Nephron progenitor cell (in vitro differentiated cells): ENCODE results near the gene ITPK1.

ENCODE experiments used
- DNase-seq: peaks from one replicate; pipeline ENCODE4 v3.0.0; 2021
- H3K27ac Mint-ChIP-seq: 2 replicates; pipeline ENCODE4 v1.8.0; 2021; ENCODE audit warnings: mild to moderate bottlenecking, moderate library complexity, mixed read lengths
- H3K27me3 Mint-ChIP-seq: 2 replicates; pipeline ENCODE4 v1.8.0; 2021; ENCODE audit warnings: mild to moderate bottlenecking, low read depth, mixed read lengths; ENCODE audit not compliant: poor library complexity
- H3K36me3 Mint-ChIP-seq: 2 replicates; pipeline ENCODE4 v1.8.0; 2021; ENCODE audit warnings: low read depth, mixed read lengths
- H3K4me1 Mint-ChIP-seq: 2 replicates; pipeline ENCODE4 v1.8.0; 2021; ENCODE audit warnings: mixed read lengths
- H3K4me3 Mint-ChIP-seq: 2 replicates; pipeline ENCODE4 v1.8.0; 2021; ENCODE audit warnings: mild to moderate bottlenecking, moderate library complexity, mixed read lengths
- H3K9me3 Mint-ChIP-seq: 2 replicates; pipeline ENCODE4 v1.8.0; 2021; ENCODE audit warnings: mild to moderate bottlenecking, moderate library complexity, mixed read lengths
- TF ChIP-seq, protein P1 (sequence below): fragments of 200-600 bp; sonication (generic); IDR thresholded peaks from 2 replicates; pipeline ENCODE4 v1.5.0; 2021; ENCODE audit warnings: antibody characterized with exemption

The ITPK1 gene

DNA sequence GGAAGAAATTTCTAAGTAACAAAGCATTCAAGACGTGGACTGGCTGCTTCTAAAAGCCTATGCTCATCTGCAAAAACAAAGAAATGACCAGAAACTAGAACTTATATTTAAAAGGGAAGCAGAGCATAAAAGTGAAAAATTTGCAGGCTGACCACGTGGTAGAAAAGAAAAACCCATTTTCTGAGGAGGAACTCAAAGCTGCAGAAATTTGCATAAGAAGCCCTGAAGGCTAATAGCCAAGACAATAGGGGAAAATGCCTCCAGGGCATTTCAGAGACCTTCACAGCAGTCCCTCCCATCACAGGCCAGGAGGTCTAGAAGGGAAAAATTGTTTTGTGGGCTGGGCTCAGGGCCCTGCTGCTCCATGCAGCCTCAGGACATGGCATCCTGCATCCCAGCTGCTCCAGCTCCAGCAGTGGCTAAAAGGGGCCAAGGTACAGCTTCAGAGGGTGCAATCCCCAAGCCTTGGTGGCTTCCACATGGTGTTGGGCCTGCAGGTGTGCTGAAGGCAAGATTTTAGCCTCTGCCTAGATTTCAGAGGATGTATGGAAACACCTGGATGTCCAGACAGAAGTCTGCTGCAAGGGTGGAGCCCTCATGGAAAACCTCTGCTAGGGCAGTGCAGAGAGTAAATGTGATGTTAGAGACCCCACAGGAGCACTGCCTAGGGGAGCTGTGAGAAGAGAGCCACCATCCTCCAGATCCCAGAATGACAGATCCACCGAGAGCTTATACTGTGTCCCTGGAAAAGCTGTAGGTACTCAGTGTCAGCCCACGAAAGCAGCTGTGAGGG is 137.3 kb downstream of the ITPK1 start:
- Mint-ChIP-seq H3K27ac (no peak overlapping the region), H3K9me3 (peaks cover 55% of the 10 kb centered on the region), H3K4me3 (no peak overlapping the region), H3K36me3 (peaks cover 47% of the 10 kb centered on the region), H3K27me3 (peaks cover 11% of the 10 kb centered on the region), H3K4me1 (peaks cover 10% of the 10 kb centered on the region)
- no peak for DNase-seq
- TF ChIP-seq, protein P1, sequence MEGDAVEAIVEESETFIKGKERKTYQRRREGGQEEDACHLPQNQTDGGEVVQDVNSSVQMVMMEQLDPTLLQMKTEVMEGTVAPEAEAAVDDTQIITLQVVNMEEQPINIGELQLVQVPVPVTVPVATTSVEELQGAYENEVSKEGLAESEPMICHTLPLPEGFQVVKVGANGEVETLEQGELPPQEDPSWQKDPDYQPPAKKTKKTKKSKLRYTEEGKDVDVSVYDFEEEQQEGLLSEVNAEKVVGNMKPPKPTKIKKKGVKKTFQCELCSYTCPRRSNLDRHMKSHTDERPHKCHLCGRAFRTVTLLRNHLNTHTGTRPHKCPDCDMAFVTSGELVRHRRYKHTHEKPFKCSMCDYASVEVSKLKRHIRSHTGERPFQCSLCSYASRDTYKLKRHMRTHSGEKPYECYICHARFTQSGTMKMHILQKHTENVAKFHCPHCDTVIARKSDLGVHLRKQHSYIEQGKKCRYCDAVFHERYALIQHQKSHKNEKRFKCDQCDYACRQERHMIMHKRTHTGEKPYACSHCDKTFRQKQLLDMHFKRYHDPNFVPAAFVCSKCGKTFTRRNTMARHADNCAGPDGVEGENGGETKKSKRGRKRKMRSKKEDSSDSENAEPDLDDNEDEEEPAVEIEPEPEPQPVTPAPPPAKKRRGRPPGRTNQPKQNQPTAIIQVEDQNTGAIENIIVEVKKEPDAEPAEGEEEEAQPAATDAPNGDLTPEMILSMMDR, result no peak

DNA sequence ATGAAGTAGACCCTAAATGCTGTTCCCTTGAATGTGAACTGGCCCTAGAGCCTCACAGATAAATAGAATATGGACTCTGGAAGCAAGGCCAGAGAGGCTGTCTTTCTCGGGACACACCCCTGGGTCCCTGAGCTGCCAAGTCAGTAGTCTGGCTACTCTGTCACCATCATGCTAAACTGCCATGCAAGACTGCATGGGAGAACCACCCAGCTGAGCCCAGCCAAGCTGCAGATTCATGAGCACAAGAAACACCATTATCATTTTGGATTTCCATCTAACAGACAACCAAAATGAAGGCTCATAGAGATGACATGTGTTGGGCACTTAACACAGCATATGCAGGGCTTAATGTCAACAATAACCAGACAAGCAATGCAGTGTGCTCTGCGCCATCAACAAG is 139.5 kb downstream of the ITPK1 start:
- peaks cover 4% of the 10 kb centered on the region for H3K4me1 Mint-ChIP-seq
- peaks cover 9% of the 10 kb centered on the region for H3K27me3 Mint-ChIP-seq
- peaks cover 42% of the 10 kb centered on the region for H3K36me3 Mint-ChIP-seq
- H3K27ac Mint-ChIP-seq, result no peak overlapping the region
- peaks cover 59% of the 10 kb centered on the region for H3K9me3 Mint-ChIP-seq
- no peak for DNase-seq
- TF ChIP-seq, protein P1, result no peak
- H3K4me3 Mint-ChIP-seq, result no peak overlapping the region

DNA sequence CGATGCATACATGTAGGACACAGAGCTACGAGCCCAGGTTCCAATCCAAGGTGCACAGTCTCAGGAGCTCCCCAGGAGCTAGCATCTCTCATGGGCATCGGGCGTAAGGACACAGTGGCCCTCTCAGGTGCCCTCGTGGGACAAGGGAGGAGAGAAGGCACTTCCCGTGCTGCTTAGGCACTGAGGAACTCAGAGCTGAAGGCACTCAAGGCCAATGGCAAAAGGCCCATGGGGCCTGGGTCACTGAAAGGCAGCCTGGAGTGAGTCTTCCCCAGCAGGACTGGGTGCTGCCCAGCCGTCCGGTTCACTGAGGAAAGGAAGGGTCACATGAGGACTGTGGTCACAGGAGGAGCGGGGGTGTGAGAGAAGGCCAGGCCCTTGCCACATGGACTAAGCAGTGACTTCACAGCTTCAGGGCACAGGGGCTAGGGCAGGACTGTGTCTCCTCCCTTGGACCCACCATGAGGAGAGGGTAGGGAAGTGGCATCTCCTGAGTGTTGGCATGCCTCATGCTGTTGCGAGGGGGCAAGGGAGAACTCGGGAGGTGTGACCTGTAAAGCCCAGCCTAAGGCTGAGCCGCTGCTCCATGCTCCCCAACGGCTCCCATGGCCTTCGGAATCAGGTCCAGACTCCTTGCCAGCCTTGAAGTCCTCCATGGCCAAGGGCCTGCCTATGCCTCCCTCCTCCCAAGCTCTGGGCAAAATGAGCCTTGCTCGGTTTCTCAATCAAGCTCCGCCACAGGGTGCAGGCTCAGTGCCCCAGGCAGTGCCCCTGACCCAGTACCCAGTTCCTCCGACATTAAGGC is 141.0 kb downstream of the ITPK1 start:
- Mint-ChIP-seq H3K27ac (no peak overlapping the region), H3K27me3 (peaks cover 8% of the 10 kb centered on the region), H3K36me3 (peaks cover 36% of the 10 kb centered on the region), H3K4me3 (no peak overlapping the region), H3K9me3 (peaks cover 44% of the 10 kb centered on the region), H3K4me1 (peaks cover 10% of the 10 kb centered on the region)
- TF ChIP-seq, protein P1, result no peak
- no peak for DNase-seq

DNA sequence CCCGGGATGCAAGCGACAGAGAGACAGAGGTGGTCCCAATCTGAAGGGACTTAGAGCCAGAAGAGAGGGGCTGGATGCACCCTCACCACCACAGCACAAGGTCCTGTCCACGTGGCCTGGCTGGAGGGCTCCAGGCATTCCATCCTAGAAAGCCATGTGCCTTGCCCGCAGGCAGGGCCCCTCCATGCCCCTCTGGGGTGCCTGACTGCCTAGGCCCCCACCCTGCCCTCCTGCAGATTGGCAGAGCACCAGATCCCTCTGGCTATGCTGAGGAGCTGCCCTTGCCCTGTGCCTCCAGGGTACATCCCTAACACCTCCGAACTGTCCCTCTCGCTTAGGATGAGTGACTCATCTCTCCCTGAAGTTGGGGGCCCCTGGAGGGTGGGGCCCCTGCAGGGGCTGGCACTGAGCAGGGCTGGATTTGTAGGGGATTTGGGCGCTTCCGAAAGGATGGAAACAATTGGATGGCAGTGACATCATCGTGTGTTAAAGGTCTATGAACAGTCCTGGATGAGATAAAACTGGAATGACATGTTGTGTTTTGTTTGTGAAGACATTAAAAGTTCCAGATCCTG is 141.8 kb downstream of the ITPK1 start:
- Mint-ChIP-seq H3K36me3 (peaks cover 27% of the 10 kb centered on the region), H3K4me1 (peaks cover 13% of the 10 kb centered on the region), H3K4me3 (no peak overlapping the region), H3K27me3 (peaks cover 13% of the 10 kb centered on the region), H3K9me3 (peaks cover 35% of the 10 kb centered on the region), H3K27ac (no peak overlapping the region)
- TF ChIP-seq, protein P1, result no peak
- no peak for DNase-seq

DNA sequence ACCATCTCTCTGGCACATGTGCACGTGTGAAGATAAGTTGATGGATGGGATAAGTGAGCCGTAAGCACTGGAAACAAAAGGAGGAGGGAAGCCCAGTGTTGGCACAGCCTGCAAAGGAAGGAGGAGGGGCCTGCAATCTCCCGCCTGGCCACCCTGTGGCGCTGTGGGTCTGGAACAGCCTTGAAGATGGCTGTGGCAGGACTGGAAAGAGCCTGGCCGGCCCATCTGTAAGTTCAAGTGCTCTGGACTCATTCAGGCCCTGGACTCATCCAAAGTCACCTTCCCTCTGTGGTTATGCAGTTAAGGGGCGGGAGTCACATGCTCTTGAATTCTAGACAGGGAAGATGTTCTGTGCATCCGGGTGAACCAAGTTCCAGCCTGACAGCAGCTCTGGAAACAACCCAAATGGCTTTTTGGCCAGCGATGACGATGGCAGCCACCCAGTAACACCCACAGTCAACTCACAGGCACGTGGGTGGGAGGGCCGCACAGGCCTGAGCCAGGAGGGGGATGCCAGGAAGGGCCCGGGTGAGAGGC is 142.4 kb downstream of the ITPK1 start:
- Mint-ChIP-seq H3K4me3 (no peak overlapping the region), H3K27me3 (peaks cover 13% of the 10 kb centered on the region), H3K9me3 (peaks cover 29% of the 10 kb centered on the region), H3K4me1 (peaks cover 13% of the 10 kb centered on the region), H3K36me3 (peaks cover 27% of the 10 kb centered on the region), H3K27ac (no peak overlapping the region)
- peak; percentile 67 for DNase-seq
- TF ChIP-seq, protein P1, result peak; percentile 50
